Upper lobe of right lung (tissue), 1 donor: ENCODE results near the gene RASSF4. TPM values are rescaled to one million over a fixed set of nuclear protein-coding genes. Genes with fewer than 3 reads are reported as not detected.

Source experiments
- ATAC-seq: fragments of 200-7000 bp; cut with Tn5 transposase; one replicate; pipeline ENCODE4 v1.9.1; 2020; ENCODE audit warnings: mild to moderate bottlenecking, moderate library complexity
- DNase-seq: peaks from one replicate; pipeline ENCODE4 v3.0.0-alpha.2; 2020
- H3K27ac ChIP-seq: fragments of 200-600 bp; one replicate; pipeline ENCODE4 v1.8.0; 2022
- H3K27me3 ChIP-seq: fragments of 200-600 bp; one replicate; pipeline ENCODE4 v1.8.0; 2022; ENCODE audit warnings: mild to moderate bottlenecking
- H3K36me3 ChIP-seq: fragments of 200-600 bp; one replicate; pipeline ENCODE4 v1.8.0; 2022
- H3K4me1 ChIP-seq: fragments of 200-600 bp; one replicate; pipeline ENCODE4 v1.8.0; 2022
- H3K4me3 ChIP-seq: fragments of 200-600 bp; one replicate; pipeline ENCODE4 v1.8.0; 2022; ENCODE audit warnings: mild to moderate bottlenecking
- H3K9me3 ChIP-seq: fragments of 200-600 bp; one replicate; pipeline ENCODE4 v1.8.0; 2022
- intact Hi-C: fragments of 100-400 bp; cut with DNase I; formaldehyde crosslinking; loops from one replicate; pipeline ENCODE4 v1.11.0; 2022
- total RNA-seq: library from RNA; stranded (reverse); fragmentation: NEBNext Ultra II Directional; extraction: Animal tissue kit (Norgen Biotek cat#: 25700); gene quantifications from one replicate; pipeline ENCODE4 v1.2.1, GENCODE V29; 2021
- TF ChIP-seq, protein P1 (sequence below): fragments of 200-600 bp; IDR thresholded peaks from one replicate; pipeline ENCODE4 v1.8.0; 2022; ENCODE audit warnings: antibody characterized with exemption
- donor health status: DM: no; HTN: yes; CAD: no; lungs with severe emphysema.

The RASSF4 gene
- total RNA-seq, 1 donor from 2014 or later = 40.9 TPM

DNA sequence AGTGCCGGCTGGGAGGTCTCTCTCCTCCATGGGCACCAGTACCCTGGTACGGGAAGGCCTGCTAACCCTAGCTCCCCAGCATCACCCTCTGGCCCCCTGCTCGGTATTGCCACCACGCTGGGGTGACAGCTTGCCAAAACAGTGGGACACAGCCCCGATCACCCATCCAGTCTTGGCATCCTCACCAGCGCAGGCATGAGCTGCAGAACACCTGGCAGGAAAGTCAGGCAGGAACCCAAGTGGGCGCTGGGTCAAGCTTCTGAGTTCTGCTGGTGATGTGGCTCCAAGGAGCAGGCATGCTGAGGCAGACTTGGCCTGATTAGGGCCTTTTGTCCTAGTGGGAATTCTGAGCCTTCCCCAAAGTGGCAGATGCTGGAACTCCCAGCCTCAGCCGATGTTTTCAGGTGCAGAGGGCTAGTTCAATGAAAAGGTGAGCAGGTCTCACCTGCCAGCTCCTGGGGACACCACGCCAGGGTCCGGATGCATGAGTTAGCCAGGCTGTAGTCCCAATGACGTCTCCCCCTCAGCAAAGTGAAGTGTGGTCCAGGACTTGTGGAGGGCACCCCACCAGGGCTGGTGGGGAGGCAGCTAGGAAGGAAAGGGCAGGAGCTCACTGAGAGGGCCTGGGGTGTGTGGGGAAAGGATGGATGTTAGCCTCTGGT lies 32.6 kb downstream of the RASSF4 start:
- H3K27me3 ChIP-seq = no peaks in the 10 kb centered on the region
- intact Hi-C loops = no loop called here
- TF ChIP-seq, protein P1, sequence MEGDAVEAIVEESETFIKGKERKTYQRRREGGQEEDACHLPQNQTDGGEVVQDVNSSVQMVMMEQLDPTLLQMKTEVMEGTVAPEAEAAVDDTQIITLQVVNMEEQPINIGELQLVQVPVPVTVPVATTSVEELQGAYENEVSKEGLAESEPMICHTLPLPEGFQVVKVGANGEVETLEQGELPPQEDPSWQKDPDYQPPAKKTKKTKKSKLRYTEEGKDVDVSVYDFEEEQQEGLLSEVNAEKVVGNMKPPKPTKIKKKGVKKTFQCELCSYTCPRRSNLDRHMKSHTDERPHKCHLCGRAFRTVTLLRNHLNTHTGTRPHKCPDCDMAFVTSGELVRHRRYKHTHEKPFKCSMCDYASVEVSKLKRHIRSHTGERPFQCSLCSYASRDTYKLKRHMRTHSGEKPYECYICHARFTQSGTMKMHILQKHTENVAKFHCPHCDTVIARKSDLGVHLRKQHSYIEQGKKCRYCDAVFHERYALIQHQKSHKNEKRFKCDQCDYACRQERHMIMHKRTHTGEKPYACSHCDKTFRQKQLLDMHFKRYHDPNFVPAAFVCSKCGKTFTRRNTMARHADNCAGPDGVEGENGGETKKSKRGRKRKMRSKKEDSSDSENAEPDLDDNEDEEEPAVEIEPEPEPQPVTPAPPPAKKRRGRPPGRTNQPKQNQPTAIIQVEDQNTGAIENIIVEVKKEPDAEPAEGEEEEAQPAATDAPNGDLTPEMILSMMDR = no peak
- no peaks in the 10 kb centered on the region for H3K9me3 ChIP-seq
- DNase-seq (no peak), ATAC-seq (no peak)
- peak overlapping the region; percentile 6 for H3K27ac ChIP-seq
- H3K36me3 ChIP-seq = peaks cover 21% of the 10 kb centered on the region
- peaks cover 60% of the 10 kb centered on the region for H3K4me1 ChIP-seq
- no peak overlapping the region for H3K4me3 ChIP-seq

DNA sequence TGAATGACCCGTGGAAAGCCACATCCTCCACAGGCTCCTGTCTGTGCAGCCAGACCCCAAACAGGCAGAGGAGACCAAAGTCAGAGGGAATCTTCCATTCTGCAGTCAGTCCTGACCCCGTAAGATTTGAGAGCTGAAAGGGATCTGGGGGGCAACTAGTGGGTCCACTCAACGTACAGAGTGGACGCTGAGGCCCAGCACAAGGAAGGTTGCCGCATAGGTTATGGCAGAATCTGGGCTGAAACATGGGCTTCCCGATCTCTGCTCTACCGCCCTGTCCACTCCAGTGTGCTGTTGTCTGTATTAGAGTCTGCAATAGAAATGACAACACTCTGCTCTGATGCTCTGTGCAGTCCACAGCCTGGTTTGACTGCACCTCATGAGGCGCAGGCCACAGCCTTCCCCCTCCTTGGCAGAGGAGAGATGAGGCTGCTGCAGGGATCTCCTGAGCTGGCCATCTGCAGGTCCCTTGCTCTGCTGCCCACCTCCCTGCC lies 33.2 kb downstream of the RASSF4 start:
- intact Hi-C loops = no loop called here
- ATAC-seq (no peak), DNase-seq (no peak)
- Histone ChIP-seq H3K4me3 (no peak overlapping the region), H3K27me3 (no peaks in the 10 kb centered on the region), H3K9me3 (no peaks in the 10 kb centered on the region), H3K4me1 (peaks cover 64% of the 10 kb centered on the region), H3K27ac (peak overlapping the region; percentile 6), H3K36me3 (peaks cover 21% of the 10 kb centered on the region)
- TF ChIP-seq, protein P1 = no peak

DNA sequence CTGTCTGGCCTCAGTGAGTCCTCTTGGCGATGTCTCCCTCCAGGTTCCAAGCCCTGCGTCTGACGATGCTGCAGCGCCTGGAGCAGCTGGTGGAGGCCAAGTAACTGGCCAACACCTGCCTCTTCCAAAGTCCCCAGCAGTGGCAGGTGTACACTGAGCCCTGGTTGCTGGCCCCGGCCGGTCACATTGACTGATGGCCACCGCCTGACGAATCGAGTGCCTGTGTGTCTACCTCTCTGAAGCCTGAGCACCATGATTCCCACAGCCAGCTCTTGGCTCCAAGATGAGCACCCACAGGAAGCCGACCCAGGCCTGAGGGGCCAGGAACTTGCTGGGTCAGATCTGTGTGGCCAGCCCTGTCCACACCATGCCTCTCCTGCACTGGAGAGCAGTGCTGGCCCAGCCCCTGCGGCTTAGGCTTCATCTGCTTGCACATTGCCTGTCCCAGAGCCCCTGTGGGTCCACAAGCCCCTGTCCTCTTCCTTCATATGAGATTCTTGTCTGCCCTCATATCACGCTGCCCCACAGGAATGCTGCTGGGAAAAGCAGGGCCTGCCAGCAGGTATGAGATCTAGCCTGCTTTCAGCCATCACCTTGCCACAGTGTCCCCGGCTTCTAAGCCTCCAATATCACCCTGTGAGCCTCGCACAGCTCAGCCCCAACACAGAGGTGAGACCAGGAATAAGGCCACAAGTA lies 33.8 kb downstream of the RASSF4 start:
- Histone ChIP-seq H3K27me3 (no peaks in the 10 kb centered on the region), H3K36me3 (peaks cover 20% of the 10 kb centered on the region), H3K27ac (peak overlapping the region; percentile 6), H3K4me1 (peaks cover 70% of the 10 kb centered on the region), H3K9me3 (no peaks in the 10 kb centered on the region), H3K4me3 (no peak overlapping the region)
- DNase-seq (no peak), ATAC-seq (no peak)
- TF ChIP-seq, protein P1 = no peak
- intact Hi-C loops = no loop called here

DNA sequence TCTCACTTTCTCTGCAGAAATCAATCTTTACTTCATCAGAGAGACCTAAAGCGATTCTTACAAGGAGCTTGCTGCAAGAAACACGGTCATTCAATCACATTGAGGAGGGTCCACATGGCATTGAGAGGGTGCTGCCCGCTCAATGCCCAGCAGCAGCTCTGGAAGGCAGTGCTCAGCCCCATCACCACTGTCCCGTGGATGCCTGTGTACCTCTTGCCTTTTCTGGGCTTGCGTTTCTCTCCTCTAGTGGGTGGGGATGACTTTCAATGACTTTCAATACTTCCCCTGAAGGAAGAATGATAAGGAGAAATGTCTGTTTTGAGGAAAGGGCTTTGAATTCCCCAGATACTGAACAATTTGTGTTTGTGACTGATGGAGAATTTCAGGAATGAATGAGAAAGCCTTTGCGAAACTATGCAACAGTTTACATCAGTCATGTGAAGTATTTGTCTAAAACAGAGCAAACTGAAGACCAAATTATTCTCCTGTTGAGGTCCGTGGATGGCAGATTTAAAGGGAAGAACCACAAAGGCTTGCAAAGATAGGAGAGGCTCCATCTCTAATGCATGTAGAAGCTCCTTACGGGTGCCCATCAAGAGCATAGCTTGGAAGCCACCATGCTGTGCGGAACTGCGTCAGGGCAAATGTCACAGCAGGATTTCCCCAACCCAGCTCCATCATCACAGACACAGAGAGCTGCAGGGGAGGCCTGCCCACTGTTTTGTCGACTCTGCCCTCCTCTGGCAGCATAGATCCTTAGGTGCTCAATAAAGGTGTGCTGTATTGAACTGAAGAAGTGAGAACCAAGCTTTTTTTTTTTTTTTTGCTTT lies 34.5 kb downstream of the RASSF4 start:
- intact Hi-C loops = no loop called here
- Histone ChIP-seq H3K27ac (peak overlapping the region; percentile 78), H3K4me3 (no peak overlapping the region), H3K9me3 (no peaks in the 10 kb centered on the region), H3K27me3 (no peaks in the 10 kb centered on the region), H3K4me1 (peaks cover 73% of the 10 kb centered on the region), H3K36me3 (peaks cover 13% of the 10 kb centered on the region)
- DNase-seq = no peak
- no peak for ATAC-seq
- TF ChIP-seq, protein P1 = no peak

DNA sequence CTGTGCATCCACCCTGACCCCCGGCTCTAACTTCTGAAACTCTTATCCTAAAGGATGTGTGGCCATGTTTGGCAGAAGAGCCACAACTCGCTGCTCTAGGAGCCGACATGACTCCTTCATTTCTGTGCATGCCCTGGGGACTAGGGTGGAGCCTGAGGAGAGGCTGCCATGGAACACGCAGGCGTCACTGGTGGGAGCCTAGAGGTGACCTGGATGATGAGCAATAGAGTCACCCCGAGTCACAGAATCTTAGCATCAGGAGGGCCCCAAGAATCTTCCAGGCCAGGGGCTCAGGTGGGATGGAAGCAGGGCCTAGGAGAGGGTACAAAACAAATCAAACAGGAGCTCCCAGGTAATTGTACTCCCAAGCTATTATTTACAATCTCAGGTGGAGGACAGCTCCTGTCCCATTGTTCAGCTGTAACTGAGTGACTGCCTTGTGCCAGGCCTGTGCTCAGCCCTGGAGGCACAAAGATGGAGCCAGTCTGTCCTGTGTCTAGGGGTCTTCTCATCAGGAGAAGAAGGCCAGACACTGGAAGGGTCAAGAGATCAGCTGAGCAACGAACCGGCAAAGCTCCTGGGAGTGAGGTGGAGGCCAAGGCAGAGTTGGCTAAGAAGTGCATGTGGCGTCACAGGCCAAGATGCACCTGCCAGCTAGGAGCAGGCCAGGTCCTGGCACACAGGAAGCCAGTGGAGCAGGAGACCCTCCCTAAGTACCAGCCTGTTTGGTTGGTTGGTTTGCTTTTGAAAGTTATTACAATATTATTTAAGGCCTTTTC lies 35.3 kb downstream of the RASSF4 start:
- H3K4me1 ChIP-seq = peaks cover 79% of the 10 kb centered on the region
- H3K9me3 ChIP-seq = no peaks in the 10 kb centered on the region
- TF ChIP-seq, protein P1 = no peak
- H3K27me3 ChIP-seq = no peaks in the 10 kb centered on the region
- no peak for ATAC-seq
- no peak for DNase-seq
- intact Hi-C loops = no loop called here
- peak overlapping the region; percentile 78 for H3K27ac ChIP-seq
- no peak overlapping the region for H3K4me3 ChIP-seq
- H3K36me3 ChIP-seq = peaks cover 6% of the 10 kb centered on the region
